Esophagus squamous epithelium (tissue), 5 donors: Measurements from ENCODE around the gene ATP2A2. TPM values are rescaled to one million over a fixed set of nuclear protein-coding genes. Genes with fewer than 3 reads are reported as not detected.

Source experiments
- DNase-seq: peaks from one replicate; lab custom pipeline; 2025; lab: John Stamatoyannopoulos, UW
- H3K27ac ChIP-seq, 4 donors: fragments of 200-600 bp; sonication (generic); one replicate each; pipeline ENCODE4 v1.5.1; 2016 to 2019; ENCODE audit warnings: mild to moderate bottlenecking in 1 of 4
- H3K27me3 ChIP-seq, 4 donors: fragments of 200-600 bp; sonication (generic); 1 replicate in 3 of 4; 2 replicates in 1 of 4; pipeline versions ENCODE4 v1.5.1 to v1.6.0; 2017 to 2021; ENCODE audit warnings: antibody characterized with exemption in 1 of 4
- H3K36me3 ChIP-seq, 3 donors: fragments of 200-600 bp; sonication (generic); one replicate each; pipeline ENCODE4 v1.5.1; 2016 to 2019
- H3K4me1 ChIP-seq, 3 donors: fragments of 200-600 bp; sonication (generic); one replicate each; pipeline ENCODE4 v1.5.1; 2017 to 2019
- H3K4me3 ChIP-seq, 4 donors: fragments of 200-600 bp; sonication (generic); 1 replicate in 3 of 4; 2 replicates in 1 of 4; pipeline ENCODE4 v1.5.1; 2016 to 2019; ENCODE audit warnings: mild to moderate bottlenecking in 2 of 4, moderate library complexity in 1 of 4
- H3K9me3 ChIP-seq, 3 donors: fragments of 200-600 bp; sonication (generic); one replicate each; pipeline ENCODE4 v1.5.1; 2016 to 2019
- CTCF ChIP-seq, 6 experiments: fragments of 450-650 bp in 4 of 6; fragments of 200-600 bp in 2 of 6; sonication (generic) in 2 of 6; IDR thresholded peaks; one replicate each; pipeline ENCODE4 v1.5.1; 2016 to 2019; ENCODE audit warnings: antibody characterized with exemption in 6 of 6, mild to moderate bottlenecking in 4 of 6, moderate library complexity in 4 of 6
- POLR2A ChIP-seq, 4 donors: fragments of 450-650 bp; IDR thresholded peaks; one replicate each; pipeline ENCODE4 v1.6.1; 2017; ENCODE audit warnings: antibody characterized with exemption in 4 of 4, mild to moderate bottlenecking in 4 of 4, moderate library complexity in 3 of 4
- WGBS, 2 donors: methylation state at CpG; one replicate each; pipeline ENCODE4 v1.1.5; 2018; 5-methylcytosine and 5-hydroxymethylcytosine counted together
- intact Hi-C: fragments of 100-400 bp; cut with DNase I; formaldehyde crosslinking; loops from one replicate; pipeline ENCODE4 v1.15.0; 2022
- total RNA-seq, 4 donors: library from RNA; depleted of rRNA; stranded (reverse); fragments of >200 nt; gene quantifications; one replicate each; pipeline ENCODE4 v1.1.0, GENCODE V29; 2016
- donor health status: DM: yes; HTN: yes; CAD: no.

Gene ATP2A2
- total RNA-seq, 4 donors from 2014 or later, result 147 to 263 (median 177) TPM

GRCh38 chr12:110289044-110289710 is 8.1 kb downstream of the ATP2A2 start:
- Histone ChIP-seq H3K27ac (peak overlapping the region; percentile 55 to 97 (median 80)), H3K4me3 (peak overlapping the region in 1 of 4 donors; percentile 15), H3K4me1 (peaks cover 22 to 84% (median 47%) of the 10 kb centered on the region in 3 donors), H3K36me3 (peaks cover 8 to 88% (median 18%) of the 10 kb centered on the region in 3 donors), H3K9me3 (no peaks in the 10 kb centered on the region), H3K27me3 (no peaks in the 10 kb centered on the region)
- intact Hi-C loops, result no loop called here
- no peak for DNase-seq
- TF ChIP-seq CTCF (IDR thresholded peaks at IDR 0.05) (no peak), POLR2A (IDR thresholded peaks at IDR 0.05) (no peak)
- 16% methylated on average over 3 of the region's 3 CpGs for WGBS, 2 donors

- H3K27ac ChIP-seq, result peak overlapping the region in 3 of 4 donors; percentile 10 to 97 (median 96)
- no peaks in the 10 kb centered on the region for H3K27me3 ChIP-seq
- TF ChIP-seq POLR2A (IDR thresholded peaks at IDR 0.05), result no peak
- no peak for TF ChIP-seq CTCF (IDR thresholded peaks at IDR 0.05)
- no peak overlapping the region for H3K4me3 ChIP-seq
- 12 to 16% methylated on average over 2 of the region's 2 CpGs for WGBS, 2 donors
- H3K36me3 ChIP-seq, result peaks cover 11 to 92% (median 18%) of the 10 kb centered on the region in 3 donors
- DNase-seq, result no peak
- intact Hi-C loops, result no loop called here
- H3K4me1 ChIP-seq, result peaks cover 18 to 79% (median 45%) of the 10 kb centered on the region in 3 donors
- H3K9me3 ChIP-seq, result no peaks in the 10 kb centered on the region
These were observed 8.6 kb downstream of the ATP2A2 start for GRCh38 chr12:110289711-110290078.

GRCh38 chr12:110301065-110301806 is 20.2 kb downstream of the ATP2A2 start:
- 44 to 51% methylated on average over 5 of the region's 5 CpGs for WGBS, 2 donors

GRCh38 chr12:110304061-110304551 is 23.1 kb downstream of the ATP2A2 start:
- 11 to 12% methylated on average over 4 of the region's 4 CpGs for WGBS, 2 donors
- TF ChIP-seq CTCF (IDR thresholded peaks at IDR 0.05), result no peak
- no peak for TF ChIP-seq POLR2A (IDR thresholded peaks at IDR 0.05)
- Histone ChIP-seq H3K36me3 (peaks cover 0 to 93% (median 4%) of the 10 kb centered on the region in 3 donors), H3K4me1 (peaks cover 24 to 90% (median 53%) of the 10 kb centered on the region in 3 donors), H3K4me3 (no peak overlapping the region), H3K9me3 (no peaks in the 10 kb centered on the region), H3K27ac (peak overlapping the region; percentile 71 to 78 (median 75)), H3K27me3 (no peaks in the 10 kb centered on the region)
- no peak for DNase-seq
- intact Hi-C loops, result no loop called here

More at GRCh38 chr12:110301065-110301806, 20.2 kb downstream of the ATP2A2 start:
- no peak for DNase-seq
- intact Hi-C loops, result no loop called here
- peaks cover 32 to 84% (median 46%) of the 10 kb centered on the region in 3 donors for H3K4me1 ChIP-seq
- no peak for TF ChIP-seq CTCF (IDR thresholded peaks at IDR 0.05)
- no peak for TF ChIP-seq POLR2A (IDR thresholded peaks at IDR 0.05)
- no peak overlapping the region for H3K4me3 ChIP-seq
- H3K27ac ChIP-seq, result peak overlapping the region; percentile 11 to 63 (median 56)
- no peaks in the 10 kb centered on the region for H3K27me3 ChIP-seq
- peaks cover 11 to 95% (median 18%) of the 10 kb centered on the region in 3 donors for H3K36me3 ChIP-seq
- H3K9me3 ChIP-seq, result no peaks in the 10 kb centered on the region
